Gastrocnemius medialis (tissue), 4 donors: ENCODE data around the gene AHCY. TPM values are rescaled to one million over a fixed set of nuclear protein-coding genes. Genes with fewer than 3 reads are reported as not detected.
"Not testable (repeated sequence)": the region's sequence is repeated elsewhere in the genome, so short reads cannot be mapped to it uniquely, and the experiment has no call there.

Source experiments
- ATAC-seq, 2 donors: fragments of 150-250 bp; one replicate each; pipeline ENCODE4 v1.9.1; 2016
- DNase-seq, 2 donors: peaks; one replicate each; pipeline ENCODE4 v3.0.0-alpha.2; 2019
- H3K27ac ChIP-seq, 4 donors: fragments of 200-600 bp; sonication (generic); 1 replicate in 1 of 4; 2 replicates in 3 of 4; pipeline ENCODE4 v1.5.1; 2016 to 2018; ENCODE audit warnings: mild to moderate bottlenecking in 2 of 4, moderate library complexity in 1 of 4
- H3K27me3 ChIP-seq, 3 donors: fragments of 200-600 bp; sonication (generic) in 2 of 3; 1 replicate in 1 of 3; 2 replicates in 2 of 3; pipeline versions ENCODE4 v1.5.1 to v1.6.0; 2016 to 2019; ENCODE audit warnings: mild to moderate bottlenecking in 1 of 3, moderate library complexity in 1 of 3
- H3K36me3 ChIP-seq, 2 donors: fragments of 200-600 bp; sonication (generic) in 1 of 2; one replicate each; pipeline ENCODE4 v1.5.1; 2017 to 2018
- H3K4me1 ChIP-seq, 2 donors: fragments of 200-600 bp; sonication (generic) in 1 of 2; one replicate each; pipeline ENCODE4 v1.5.1; 2016 to 2017; ENCODE audit warnings: mild to moderate bottlenecking in 2 of 2
- H3K4me3 ChIP-seq, 4 donors: fragments of 200-600 bp; sonication (generic) in 3 of 4; 1 replicate in 1 of 4; 2 replicates in 3 of 4; pipeline ENCODE4 v1.5.1; 2016 to 2019; ENCODE audit warnings: mild to moderate bottlenecking in 2 of 4
- H3K9me3 ChIP-seq, 3 donors: fragments of 200-600 bp; sonication (generic) in 2 of 3; 1 replicate in 1 of 3; 2 replicates in 2 of 3; pipeline ENCODE4 v1.5.1; 2016 to 2019
- POLR2A ChIP-seq, 2 donors: fragments of 450-650 bp; IDR thresholded peaks; one replicate each; pipeline ENCODE4 v1.6.1; 2017; ENCODE audit warnings: antibody characterized with exemption in 2 of 2, mild to moderate bottlenecking in 2 of 2, moderate library complexity in 2 of 2
- in situ Hi-C, 4 donors: fragments of 200-750 bp; cut with MboI; loops; one replicate each; pipeline versions ENCODE4 v1.15.0 to v1.8.0; 2017; ENCODE audit warnings: low sequenced_read_pairs in 4 of 4
- intact Hi-C: fragments of 100-400 bp; cut with DNase I; formaldehyde crosslinking; loops from one replicate; pipeline ENCODE4 v1.15.1; 2023; ENCODE audit warnings: low total_unique reads
- total RNA-seq, 4 donors: library from RNA; depleted of rRNA; stranded (reverse); fragments of >200 nt; gene quantifications; one replicate each; pipeline versions ENCODE4 v1.1.0 to v1.2.3, GENCODE V29; 2016
- TF ChIP-seq, protein P1 (sequence below), 5 experiments: fragments of 450-650 bp in 3 of 5; fragments of 200-600 bp in 2 of 5; sonication (generic) in 2 of 5; IDR thresholded peaks in 4 of 5; conservative IDR thresholded peaks in 1 of 5; 1 replicate in 4 of 5; 2 replicates in 1 of 5; pipeline ENCODE4 v1.5.1; 2016 to 2019; ENCODE audit warnings: antibody characterized with exemption in 5 of 5, mild to moderate bottlenecking in 3 of 5, moderate library complexity in 3 of 5

The AHCY gene
- total RNA-seq, 4 donors from 2014 or later = 81.7 to 110 (median 98.6) TPM

DNA sequence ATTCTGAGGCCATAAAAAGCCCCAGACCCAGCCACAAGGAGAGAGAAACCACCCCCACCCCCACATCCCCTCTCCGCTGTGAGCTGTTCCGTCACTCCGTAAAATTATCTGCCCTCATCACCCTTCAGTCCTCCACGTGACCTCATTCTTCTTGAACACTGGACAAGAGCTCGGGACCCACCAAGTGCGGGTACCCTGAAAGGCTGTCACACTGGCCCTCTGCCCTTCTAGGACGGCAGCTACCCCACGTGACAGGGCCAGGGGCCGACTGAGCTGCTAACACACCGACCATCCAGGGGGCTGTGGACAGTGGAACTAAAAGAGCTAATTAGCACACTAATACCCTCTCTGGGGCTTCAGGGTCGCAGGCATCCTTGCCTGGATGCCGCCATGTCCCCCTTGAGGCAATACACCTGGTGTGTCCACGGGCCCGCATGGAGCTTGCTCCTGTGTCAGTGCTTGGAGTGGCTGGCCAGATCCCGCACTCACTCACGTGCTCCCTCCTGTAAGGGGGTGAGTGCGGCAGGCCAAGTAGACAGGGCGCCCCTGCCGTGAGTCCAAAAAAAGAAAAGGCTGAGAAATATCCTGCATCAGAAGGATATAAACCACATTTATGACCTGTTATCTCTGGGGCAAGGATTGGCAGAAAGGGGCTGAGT is 29.2 kb upstream of the AHCY start:
- no peaks in the 10 kb centered on the region for H3K27me3 ChIP-seq
- ATAC-seq (no peak), DNase-seq (no peak)
- no peaks in the 10 kb centered on the region for H3K9me3 ChIP-seq
- intact Hi-C loops (no loop called here), in situ Hi-C loops (no loop called here)
- H3K4me1 ChIP-seq = no peaks in the 10 kb centered on the region
- no peaks in the 10 kb centered on the region for H3K36me3 ChIP-seq
- TF ChIP-seq, protein P1, sequence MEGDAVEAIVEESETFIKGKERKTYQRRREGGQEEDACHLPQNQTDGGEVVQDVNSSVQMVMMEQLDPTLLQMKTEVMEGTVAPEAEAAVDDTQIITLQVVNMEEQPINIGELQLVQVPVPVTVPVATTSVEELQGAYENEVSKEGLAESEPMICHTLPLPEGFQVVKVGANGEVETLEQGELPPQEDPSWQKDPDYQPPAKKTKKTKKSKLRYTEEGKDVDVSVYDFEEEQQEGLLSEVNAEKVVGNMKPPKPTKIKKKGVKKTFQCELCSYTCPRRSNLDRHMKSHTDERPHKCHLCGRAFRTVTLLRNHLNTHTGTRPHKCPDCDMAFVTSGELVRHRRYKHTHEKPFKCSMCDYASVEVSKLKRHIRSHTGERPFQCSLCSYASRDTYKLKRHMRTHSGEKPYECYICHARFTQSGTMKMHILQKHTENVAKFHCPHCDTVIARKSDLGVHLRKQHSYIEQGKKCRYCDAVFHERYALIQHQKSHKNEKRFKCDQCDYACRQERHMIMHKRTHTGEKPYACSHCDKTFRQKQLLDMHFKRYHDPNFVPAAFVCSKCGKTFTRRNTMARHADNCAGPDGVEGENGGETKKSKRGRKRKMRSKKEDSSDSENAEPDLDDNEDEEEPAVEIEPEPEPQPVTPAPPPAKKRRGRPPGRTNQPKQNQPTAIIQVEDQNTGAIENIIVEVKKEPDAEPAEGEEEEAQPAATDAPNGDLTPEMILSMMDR (IDR thresholded peaks at IDR 0.05 in 4 of 5, conservative IDR thresholded peaks at IDR 0.05 in 1 of 5) = no peak
- TF ChIP-seq POLR2A (IDR thresholded peaks at IDR 0.05) = no peak
- no peak overlapping the region for H3K4me3 ChIP-seq
- no peak overlapping the region for H3K27ac ChIP-seq

DNA sequence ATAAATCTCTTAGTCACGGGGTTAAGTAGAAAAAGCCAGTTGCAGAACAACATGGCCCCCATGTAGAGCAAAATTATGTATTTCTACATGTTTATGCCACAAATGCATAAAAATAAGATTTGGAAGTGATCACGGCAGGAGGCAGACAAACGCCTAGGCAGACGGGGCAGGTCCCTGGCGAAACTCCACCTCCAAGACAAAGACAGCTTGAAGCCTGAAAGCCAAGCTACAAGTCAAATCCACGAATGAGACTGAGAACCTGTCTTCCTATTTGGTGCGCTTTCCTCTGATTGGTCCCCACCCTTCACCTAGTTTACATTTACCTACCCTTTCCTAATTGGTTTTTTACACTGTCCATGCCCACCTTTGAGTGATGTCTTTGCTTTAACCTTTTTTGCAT is 28.7 kb upstream of the AHCY start:
- ATAC-seq = no peak
- intact Hi-C loops (no loop called here), in situ Hi-C loops (no loop called here)
- DNase-seq = no peak
- TF ChIP-seq POLR2A (IDR thresholded peaks at IDR 0.05) = no peak
- TF ChIP-seq, protein P1 (IDR thresholded peaks at IDR 0.05 in 4 of 5, conservative IDR thresholded peaks at IDR 0.05 in 1 of 5) = no peak
- Histone ChIP-seq H3K27me3 (no peaks in the 10 kb centered on the region), H3K4me1 (no peaks in the 10 kb centered on the region), H3K9me3 (no peaks in the 10 kb centered on the region), H3K27ac (no peak overlapping the region), H3K36me3 (no peaks in the 10 kb centered on the region), H3K4me3 (no peak overlapping the region)

DNA sequence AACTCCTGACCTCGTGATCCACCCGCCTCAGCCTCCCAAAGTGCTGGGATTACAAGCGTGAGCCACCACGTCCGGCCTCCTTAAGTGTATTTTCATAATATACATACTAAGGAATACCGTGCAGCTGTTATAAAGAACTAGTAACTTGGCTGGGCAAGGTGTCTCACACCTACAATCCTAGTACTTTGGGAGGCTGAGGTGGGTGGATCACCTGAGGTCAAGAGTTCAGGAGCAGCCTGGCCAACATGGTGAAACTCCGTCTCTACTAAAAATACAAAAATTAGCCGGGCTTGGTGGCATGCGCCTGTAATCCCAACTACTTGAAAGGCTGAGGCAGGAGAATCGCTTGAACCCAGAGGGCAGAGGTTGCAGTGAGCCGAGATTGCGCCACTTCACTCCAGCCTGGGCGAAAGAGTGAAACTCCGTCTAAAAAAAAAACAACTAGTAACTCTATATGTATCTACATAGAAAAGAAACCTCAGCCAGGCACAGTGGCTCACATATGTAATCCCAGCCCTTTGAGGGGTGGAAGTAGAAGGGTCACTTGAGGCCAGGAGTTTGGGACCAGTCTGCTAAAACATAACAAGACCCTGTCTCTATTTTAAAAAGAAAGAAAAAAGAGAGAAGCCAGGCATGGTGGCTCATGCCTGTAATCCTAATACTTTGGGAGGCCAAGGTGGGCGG is 27.8 kb upstream of the AHCY start:
- H3K36me3 ChIP-seq, H3K4me3 ChIP-seq, DNase-seq, H3K9me3 ChIP-seq, in situ Hi-C loops, H3K27me3 ChIP-seq, H3K4me1 ChIP-seq, ATAC-seq, H3K27ac ChIP-seq, intact Hi-C loops: not testable (repeated sequence)

DNA sequence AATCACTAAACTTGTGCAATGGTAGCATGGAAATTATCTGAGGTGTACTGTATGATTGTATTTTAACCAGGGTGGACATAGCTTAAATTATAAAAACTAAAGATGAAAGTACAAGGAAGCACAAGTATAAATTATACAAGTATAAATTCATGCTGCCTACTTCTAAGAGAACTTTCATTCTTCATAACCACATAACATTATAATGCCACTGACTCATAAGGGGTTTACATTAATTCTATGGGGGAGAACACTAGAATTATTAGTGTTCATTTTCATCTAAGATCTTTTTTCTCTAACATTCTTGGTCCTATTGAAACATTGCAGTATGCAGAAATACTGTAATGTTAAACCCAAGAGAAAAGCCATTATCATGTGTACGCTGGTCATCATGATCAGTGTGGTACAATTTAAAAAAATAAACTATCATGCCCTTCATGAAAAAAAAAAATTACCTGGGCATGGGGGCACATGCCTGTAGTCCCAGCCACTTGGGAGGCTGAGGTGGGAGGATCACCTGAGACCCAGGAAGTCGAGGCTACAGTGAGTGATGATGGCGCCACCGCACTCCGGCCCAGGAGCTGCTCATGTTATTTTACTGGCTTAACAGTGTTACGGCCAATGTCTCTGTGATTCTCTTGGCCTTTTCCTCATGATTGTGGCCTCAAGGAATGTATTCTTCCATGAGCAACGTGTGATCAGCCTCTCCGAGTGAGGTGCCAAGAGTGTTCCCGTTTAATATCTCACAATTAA is 25.9 kb upstream of the AHCY start:
- no peaks in the 10 kb centered on the region for H3K4me1 ChIP-seq
- no peaks in the 10 kb centered on the region for H3K36me3 ChIP-seq
- no peak for DNase-seq
- H3K27ac ChIP-seq = no peak overlapping the region
- in situ Hi-C loops (no loop called here), intact Hi-C loops (no loop called here)
- H3K4me3 ChIP-seq = no peak overlapping the region
- TF ChIP-seq POLR2A (IDR thresholded peaks at IDR 0.05) = no peak
- TF ChIP-seq, protein P1 (IDR thresholded peaks at IDR 0.05 in 4 of 5, conservative IDR thresholded peaks at IDR 0.05 in 1 of 5) = no peak
- no peaks in the 10 kb centered on the region for H3K27me3 ChIP-seq
- H3K9me3 ChIP-seq = no peaks in the 10 kb centered on the region
- ATAC-seq = no peak

DNA sequence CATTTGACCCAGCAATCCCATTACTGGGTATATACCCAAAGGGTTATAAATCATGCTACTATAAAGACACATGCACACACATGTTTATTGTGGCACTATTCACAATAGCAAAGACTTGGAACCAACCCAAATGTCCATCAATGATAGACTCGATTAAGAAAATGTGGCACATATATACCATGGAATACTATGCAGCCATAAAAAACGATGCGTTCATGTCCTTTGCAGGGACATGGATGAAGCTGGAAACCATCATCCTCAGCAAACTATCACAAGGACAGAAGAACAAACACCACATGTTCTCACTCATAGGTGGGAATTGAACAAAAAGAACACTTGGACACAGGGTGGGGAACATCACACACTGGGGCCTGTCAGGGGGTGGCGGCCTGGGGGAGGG is 25.1 kb upstream of the AHCY start:
- H3K36me3 ChIP-seq, H3K27ac ChIP-seq, H3K4me3 ChIP-seq, ATAC-seq, DNase-seq, H3K4me1 ChIP-seq, H3K27me3 ChIP-seq, intact Hi-C loops, H3K9me3 ChIP-seq, in situ Hi-C loops: not testable (repeated sequence)
